B cell (primary cell): ENCODE results near the gene TRIM40. TPM values are rescaled to one million over a fixed set of nuclear protein-coding genes. Genes with fewer than 3 reads are reported as not detected.

Experiments
- ATAC-seq: fragments of 200-7000 bp; cut with Tn5 transposase; one replicate; pipeline ENCODE4 v1.10.0; 2021; ENCODE audit warnings: low read depth, mild to moderate bottlenecking, moderate number of reproducible peaks, moderate library complexity
- CTCF ChIA-PET: fragments of 350-600 bp; sonication (Branson Sonifier 250); formaldehyde crosslinking; loops from one replicate; lab custom pipeline; 2021; ENCODE audit warnings: antibody characterized with exemption, inconsistent platforms; lab: Charles Lee
- POLR2A ChIA-PET: fragments of 350-600 bp; sonication (Branson Sonifier 250); formaldehyde crosslinking; loops from one replicate; lab custom pipeline; 2021; ENCODE audit warnings: antibody characterized with exemption; lab: Charles Lee
- DNase-seq: peaks from one replicate; pipeline ENCODE4 v3.0.0; 2013
- H2AFZ ChIP-seq: 2 replicates; pipeline ENCODE4 v1.6.1; 2012; ENCODE audit warnings: mild to moderate bottlenecking, low read depth, low read length; ENCODE audit not compliant: insufficient read depth, poor library complexity, severe bottlenecking
- H3K27ac ChIP-seq, 2 donors: 1 replicate in 1 of 2; 2 replicates in 1 of 2; pipeline ENCODE4 v1.5.1; 2012 to 2013; ENCODE audit warnings: low read length in 2 of 2, mild to moderate bottlenecking in 2 of 2, moderate library complexity in 1 of 2
- H3K27me3 ChIP-seq, 4 experiments: fragments of 200-600 bp in 1 of 4; sonication (generic) in 1 of 4; replicated peaks in 1 of 4; 1 replicate in 2 of 4; 2 replicates in 2 of 4; pipeline versions ENCODE4 v1.6.1 to v1.7.0; 2013 to 2016; ENCODE audit warnings: low read length in 3 of 4, mild to moderate bottlenecking in 2 of 4, mixed read lengths in 1 of 4, moderate library complexity in 1 of 4; ENCODE audit not compliant: insufficient read depth in 4 of 4, control insufficient read depth in 3 of 4; ENCODE audit errors: control extremely low read depth in 1 of 4
- H3K36me3 ChIP-seq, 2 experiments: replicated peaks in 1 of 2; 1 replicate in 1 of 2; 2 replicates in 1 of 2; pipeline versions ENCODE4 v1.6.1 to v1.7.1; 2013; ENCODE audit warnings: low read length in 1 of 2; ENCODE audit not compliant: insufficient read depth in 2 of 2, control insufficient read depth in 1 of 2; ENCODE audit errors: control extremely low read depth in 1 of 2, extremely low read depth in 1 of 2
- H3K4me1 ChIP-seq, 2 donors: fragments of 200-600 bp in 1 of 2; sonication (generic) in 1 of 2; 1 replicate in 1 of 2; 2 replicates in 1 of 2; pipeline versions ENCODE4 v1.5.1 to v1.6.1; 2013 to 2017; ENCODE audit warnings: low read length in 2 of 2; ENCODE audit not compliant: control insufficient read depth in 2 of 2, insufficient read depth in 2 of 2
- H3K4me2 ChIP-seq: replicated peaks from 2 replicates; pipeline ENCODE3; 2012; ENCODE audit warnings: mild to moderate bottlenecking, low read depth, low read length; ENCODE audit not compliant: poor library complexity, severe bottlenecking
- H3K4me3 ChIP-seq, 5 experiments: fragments of 200-600 bp in 1 of 5; sonication (generic) in 1 of 5; 1 replicate in 3 of 5; 2 replicates in 2 of 5; pipeline versions ENCODE4 v1.5.1 to v1.7.0; 2011 to 2016; ENCODE audit warnings: low read length in 4 of 5, mild to moderate bottlenecking in 4 of 5, low read depth in 2 of 5, control low read depth in 1 of 5, moderate library complexity in 1 of 5; ENCODE audit not compliant: insufficient read depth in 1 of 5; ENCODE audit errors: control extremely low read depth in 1 of 5, extremely low read depth in 1 of 5
- H3K79me2 ChIP-seq: fragments of 200-600 bp; sonication (generic); one replicate; pipeline ENCODE4 v1.6.0; 2016; ENCODE audit warnings: low read length; ENCODE audit not compliant: control insufficient read depth, insufficient read depth
- H3K9ac ChIP-seq: fragments of 200-600 bp; sonication (generic); 2 replicates; pipeline ENCODE4 v1.6.1; 2017; ENCODE audit warnings: mild to moderate bottlenecking, low read length, moderate library complexity
- H3K9me3 ChIP-seq, 3 donors: one replicate each; pipeline versions ENCODE4 v1.6.1 to v1.7.1; 2013; ENCODE audit warnings: low read length in 2 of 3; ENCODE audit not compliant: control insufficient read depth in 2 of 3, insufficient read depth in 1 of 3; ENCODE audit errors: control extremely low read depth in 1 of 3
- H4K20me1 ChIP-seq: 2 replicates; pipeline ENCODE4 v1.6.0; 2012; ENCODE audit warnings: mild to moderate bottlenecking, low read length; ENCODE audit not compliant: insufficient read depth, control insufficient read depth, poor library complexity, severe bottlenecking
- H3K27ac Mint-ChIP-seq: one replicate; pipeline ENCODE4 v1.8.0; 2021; ENCODE audit warnings: mixed read lengths
- H3K27me3 Mint-ChIP-seq: one replicate; pipeline ENCODE4 v1.8.0; 2021; ENCODE audit warnings: mixed read lengths
- H3K4me1 Mint-ChIP-seq: one replicate; pipeline ENCODE4 v1.8.0; 2021; ENCODE audit warnings: mixed read lengths
- H3K4me3 Mint-ChIP-seq: one replicate; pipeline ENCODE4 v1.8.0; 2021; ENCODE audit warnings: mixed read lengths
- H3K9me3 Mint-ChIP-seq: one replicate; pipeline ENCODE4 v1.8.0; 2022; ENCODE audit warnings: mixed read lengths; ENCODE audit not compliant: insufficient read depth
- CTCF ChIP-seq: fragments of 200-600 bp; IDR thresholded peaks from one replicate; pipeline ENCODE4 v1.8.0; 2022; ENCODE audit warnings: antibody characterized with exemption, mild to moderate bottlenecking
- EZH2 ChIP-seq: IDR thresholded peaks from 2 replicates; pipeline ENCODE4 v1.6.1; 2012; ENCODE audit warnings: borderline replicate concordance, low read depth, mild to moderate bottlenecking, moderate library complexity, low read length; ENCODE audit not compliant: insufficient read depth, poor library complexity, severe bottlenecking
- WGBS: methylation state at CpG from one replicate; pipeline ENCODE4 v1.1.5; 2013; ENCODE audit warnings: missing lambda C conversion rate; ENCODE audit not compliant: insufficient coverage; 5-methylcytosine and 5-hydroxymethylcytosine counted together
- intact Hi-C: fragments of 100-400 bp; cut with micrococcal nuclease; formaldehyde crosslinking; loops from one replicate; pipeline ENCODE4 v1.10.0; 2022
- polyA plus RNA-seq: library from polyadenylated mRNA; depleted of rRNA; stranded (reverse); fragments of >200 nt; gene quantifications from 2 replicates; pipeline ENCODE4 v1.2.3, GENCODE V29; 2012
- total RNA-seq, 2 donors: library from RNA; stranded (reverse); fragments of 120-200 nt in 1 of 2; gene quantifications; 1 replicate in 1 of 2; 2 replicates in 1 of 2; pipeline versions ENCODE4 v1.2.3 to v1.2.4, GENCODE V29; 2013 to 2022

The TRIM40 gene
- total and polyA plus RNA-seq, 2 donors (not counting 1 experiment from before 2014, with no cell fraction given): not detected

GRCh38 chr6:30158475-30159040 is 22.6 kb downstream of the TRIM40 start:
- Mint-ChIP-seq H3K27ac (no peak overlapping the region), H3K4me1 (no peaks in the 10 kb centered on the region), H3K27me3 (peaks cover 37% of the 10 kb centered on the region), H3K9me3 (no peaks in the 10 kb centered on the region), H3K4me3 (no peak overlapping the region)
- Histone ChIP-seq H3K79me2 (no peaks in the 10 kb centered on the region), H4K20me1 (no peaks in the 10 kb centered on the region), H3K9me3 (no peaks in the 10 kb centered on the region), H3K36me3 (no peaks in the 10 kb centered on the region), H3K9ac (no peak overlapping the region), H3K4me3 (no peak overlapping the region), H3K4me1 (no peaks in the 10 kb centered on the region), H3K4me2 (no peak overlapping the region), H3K27ac (no peak overlapping the region), H2AFZ (no peak overlapping the region), H3K27me3 (peaks cover 0 to 27% (median 10%) of the 10 kb centered on the region in 4 experiments)
- TF ChIP-seq CTCF: no peak
- TF ChIP-seq EZH2: no peak
- ChIA-PET POLR2A (no interaction called here), CTCF (no interaction called here)
- WGBS: 100% methylated on average over 1 of the region's 3 CpGs
- intact Hi-C loops: no loop called here
- DNase-seq: no peak
- no peak for ATAC-seq

- ChIA-PET CTCF (no interaction called here), POLR2A (no interaction called here)
- 95% methylated on average over 13 of the region's 17 CpGs for WGBS
- H4K20me1 ChIP-seq: no peaks in the 10 kb centered on the region
- H3K36me3 ChIP-seq: no peaks in the 10 kb centered on the region
- TF ChIP-seq EZH2 (no peak), CTCF (no peak)
- no peak overlapping the region for H2AFZ ChIP-seq
- Mint-ChIP-seq H3K4me3 (no peak overlapping the region), H3K27ac (no peak overlapping the region), H3K27me3 (peaks cover 39% of the 10 kb centered on the region), H3K4me1 (no peaks in the 10 kb centered on the region), H3K9me3 (no peaks in the 10 kb centered on the region)
- no peaks in the 10 kb centered on the region for H3K79me2 ChIP-seq
- intact Hi-C loops: no loop called here
- H3K9ac ChIP-seq: no peak overlapping the region
- H3K4me2 ChIP-seq: no peak overlapping the region
- H3K27ac ChIP-seq: no peak overlapping the region
- peaks cover 0 to 3% (median 0%) of the 10 kb centered on the region in 3 donors for H3K9me3 ChIP-seq
- H3K27me3 ChIP-seq: peaks cover 0 to 22% (median 6%) of the 10 kb centered on the region in 4 experiments
- no peaks in the 10 kb centered on the region for H3K4me1 ChIP-seq
- ATAC-seq (no peak), DNase-seq (no peak)
- H3K4me3 ChIP-seq: no peak overlapping the region
These were observed 24.3 kb downstream of the TRIM40 start for GRCh38 chr6:30160008-30160784.
